HG03064 (cell line): ENCODE results near the gene SPATA9.
A peak's percentile ranks its signal among the peaks of the same experiment; 100 is the strongest.

ENCODE experiments used
- ATAC-seq: cut with Tn5 transposase; IDR thresholded peaks from one replicate; pipeline ENCODE4 v1.9.1; 2021; ENCODE audit warnings: low read depth; ENCODE audit not compliant: unreplicated experiment

The SPATA9 gene

DNA sequence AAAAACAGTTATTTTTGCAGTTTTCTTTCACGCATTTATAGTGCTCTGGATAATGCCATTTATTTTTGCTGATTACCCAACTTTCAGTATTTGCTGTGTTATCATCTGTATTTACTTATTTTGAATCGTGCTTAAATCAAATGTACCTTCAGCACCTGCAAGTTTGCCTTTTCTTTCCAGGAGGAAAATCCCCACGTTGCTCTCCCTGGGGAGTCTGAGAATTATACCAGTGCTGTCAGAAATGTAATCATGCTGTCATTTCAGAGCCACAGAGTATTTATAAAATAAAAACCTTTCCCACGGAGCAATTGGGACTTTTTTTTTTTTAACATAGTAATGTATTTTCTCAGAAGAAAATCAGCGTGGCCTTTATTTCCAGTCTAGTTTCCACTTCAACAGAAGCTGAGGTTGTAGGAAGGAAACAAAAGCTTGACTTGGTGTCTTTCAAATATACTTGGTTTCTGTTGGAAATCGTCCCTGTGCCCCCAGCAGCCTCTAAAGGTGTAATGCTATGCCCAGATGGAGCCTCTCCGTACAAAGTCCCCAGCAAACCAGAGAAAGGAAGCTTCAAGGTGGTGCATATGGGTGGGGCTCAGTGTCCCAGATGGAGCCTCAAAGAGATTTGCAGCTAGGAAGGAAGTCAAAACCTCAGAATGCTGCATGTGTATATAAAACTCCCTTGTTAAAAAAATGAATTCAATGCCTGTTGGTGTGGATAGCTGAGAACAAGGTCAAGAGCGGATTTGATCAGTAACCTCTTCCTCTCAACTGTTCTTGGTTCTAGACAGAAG lies 60.8 kb downstream of the SPATA9 start:
- no peak for ATAC-seq

DNA sequence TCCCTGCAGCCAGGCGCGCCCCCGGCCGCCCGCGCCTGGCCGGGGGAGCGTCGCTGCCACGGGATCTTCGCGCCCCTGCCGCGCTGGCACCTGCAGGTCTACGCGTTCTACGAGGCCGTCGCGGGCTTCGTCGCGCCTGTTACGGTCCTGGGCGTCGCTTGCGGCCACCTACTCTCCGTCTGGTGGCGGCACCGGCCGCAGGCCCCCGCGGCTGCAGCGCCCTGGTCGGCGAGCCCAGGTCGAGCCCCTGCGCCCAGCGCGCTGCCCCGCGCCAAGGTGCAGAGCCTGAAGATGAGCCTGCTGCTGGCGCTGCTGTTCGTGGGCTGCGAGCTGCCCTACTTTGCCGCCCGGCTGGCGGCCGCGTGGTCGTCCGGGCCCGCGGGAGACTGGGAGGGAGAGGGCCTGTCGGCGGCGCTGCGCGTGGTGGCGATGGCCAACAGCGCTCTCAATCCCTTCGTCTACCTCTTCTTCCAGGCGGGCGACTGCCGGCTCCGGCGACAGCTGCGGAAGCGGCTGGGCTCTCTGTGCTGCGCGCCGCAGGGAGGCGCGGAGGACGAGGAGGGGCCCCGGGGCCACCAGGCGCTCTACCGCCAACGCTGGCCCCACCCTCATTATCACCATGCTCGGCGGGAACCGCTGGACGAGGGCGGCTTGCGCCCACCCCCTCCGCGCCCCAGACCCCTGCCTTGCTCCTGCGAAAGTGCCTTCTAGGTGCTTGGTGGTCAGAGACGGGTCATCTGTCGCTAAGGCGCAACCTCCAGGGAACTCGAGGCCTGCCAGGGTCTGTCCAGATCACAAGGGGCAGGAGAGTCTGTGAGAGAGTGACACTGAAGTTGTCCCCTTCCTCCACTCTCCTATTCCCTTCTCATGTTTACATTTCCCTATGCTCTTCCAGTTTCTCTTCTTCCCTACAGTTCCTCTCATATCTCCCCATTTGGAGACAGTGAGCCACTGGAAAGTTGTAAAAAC lies 61.6 kb downstream of the SPATA9 start:
- ATAC-seq, result peak; percentile 30

GRCh38 chr5:95620030-95620869 lies 62.5 kb downstream of the SPATA9 start, which contains the start of gene GPR150:
TSS of gene GPR150 (plus strand) at chr5:95620087. CDS start at chr5:95620276, 189 bp downstream.
- ATAC-seq, result peak; percentile 71

- no peak for ATAC-seq
Measured at GRCh38 chr5:95619514-95620029, 63.2 kb downstream of the SPATA9 start.

- ATAC-seq, result no peak
Measured at GRCh38 chr5:95619096-95619495, 63.7 kb downstream of the SPATA9 start.

DNA sequence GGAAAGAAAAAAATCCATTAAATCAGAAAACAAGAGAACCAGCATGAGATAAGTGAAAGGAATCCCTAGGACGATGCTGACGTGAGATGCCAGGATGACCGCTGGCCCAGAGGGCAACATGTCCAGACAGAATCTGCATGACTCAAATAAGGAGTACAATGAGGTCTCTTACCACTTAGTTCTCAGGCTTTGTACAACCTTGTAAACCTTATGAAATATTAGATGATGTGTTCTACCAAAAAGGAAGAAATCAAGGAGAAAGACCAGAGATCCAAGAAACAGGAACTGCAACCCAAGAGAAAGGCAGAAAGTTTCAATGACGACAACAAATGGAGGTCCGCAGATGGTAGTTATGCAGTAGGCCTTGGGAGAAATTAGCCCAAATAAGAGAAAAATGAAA lies 65.7 kb downstream of the SPATA9 start:
- ATAC-seq, result no peak

- no peak for ATAC-seq
Measured at GRCh38 chr5:95615164-95615467, 67.7 kb downstream of the SPATA9 start.

- no peak for ATAC-seq
Measured at GRCh38 chr5:95613514-95613913, 69.3 kb downstream of the SPATA9 start.

GRCh38 chr5:95611396-95611795 lies 71.4 kb downstream of the SPATA9 start:
- ATAC-seq, result no peak

DNA sequence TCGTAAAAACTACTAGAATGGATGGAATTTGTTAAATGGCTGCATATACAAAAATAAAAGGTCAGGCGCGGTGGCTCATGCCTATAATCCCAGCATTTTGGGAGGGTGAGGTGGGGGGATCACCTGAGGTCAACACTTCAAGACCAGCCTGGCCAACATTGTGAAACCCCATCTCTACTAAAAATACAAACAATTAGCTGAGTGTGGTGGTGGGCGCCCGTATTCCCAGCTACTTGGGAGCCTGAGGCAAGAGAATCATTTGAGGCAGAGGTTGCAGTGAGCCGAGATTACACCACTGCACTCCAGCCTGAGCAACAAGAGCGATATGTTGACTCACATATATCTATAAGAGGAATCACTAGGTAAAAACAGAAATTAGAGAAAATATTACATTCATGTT lies 72.2 kb downstream of the SPATA9 start:
- ATAC-seq, result no peak

GRCh38 chr5:95609711-95610110 lies 73.1 kb downstream of the SPATA9 start:
- no peak for ATAC-seq
